ENCODE measurements around the gene PTAFR.

DNA sequence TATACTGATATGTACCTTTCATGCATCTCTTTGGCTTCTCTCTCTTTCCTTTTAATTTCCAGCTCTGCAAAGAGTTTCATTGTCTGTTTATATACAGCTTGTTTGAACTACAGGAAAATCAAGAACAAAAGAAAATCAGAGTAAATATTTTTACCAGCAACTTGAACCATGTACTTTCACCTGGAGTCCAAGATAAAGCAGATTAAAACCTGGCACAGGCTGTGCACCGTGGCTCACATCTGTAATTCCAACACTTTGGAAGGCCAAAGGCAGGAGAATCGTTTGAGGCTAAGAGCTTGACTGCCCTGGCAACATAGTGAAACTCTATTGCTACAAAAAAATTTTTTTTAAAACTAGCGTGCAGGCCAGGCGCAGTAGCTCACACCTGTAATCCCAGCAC is 28.8 kb upstream of the PTAFR start:
- TF ChIP-seq, protein P1, sequence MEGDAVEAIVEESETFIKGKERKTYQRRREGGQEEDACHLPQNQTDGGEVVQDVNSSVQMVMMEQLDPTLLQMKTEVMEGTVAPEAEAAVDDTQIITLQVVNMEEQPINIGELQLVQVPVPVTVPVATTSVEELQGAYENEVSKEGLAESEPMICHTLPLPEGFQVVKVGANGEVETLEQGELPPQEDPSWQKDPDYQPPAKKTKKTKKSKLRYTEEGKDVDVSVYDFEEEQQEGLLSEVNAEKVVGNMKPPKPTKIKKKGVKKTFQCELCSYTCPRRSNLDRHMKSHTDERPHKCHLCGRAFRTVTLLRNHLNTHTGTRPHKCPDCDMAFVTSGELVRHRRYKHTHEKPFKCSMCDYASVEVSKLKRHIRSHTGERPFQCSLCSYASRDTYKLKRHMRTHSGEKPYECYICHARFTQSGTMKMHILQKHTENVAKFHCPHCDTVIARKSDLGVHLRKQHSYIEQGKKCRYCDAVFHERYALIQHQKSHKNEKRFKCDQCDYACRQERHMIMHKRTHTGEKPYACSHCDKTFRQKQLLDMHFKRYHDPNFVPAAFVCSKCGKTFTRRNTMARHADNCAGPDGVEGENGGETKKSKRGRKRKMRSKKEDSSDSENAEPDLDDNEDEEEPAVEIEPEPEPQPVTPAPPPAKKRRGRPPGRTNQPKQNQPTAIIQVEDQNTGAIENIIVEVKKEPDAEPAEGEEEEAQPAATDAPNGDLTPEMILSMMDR (IDR thresholded peaks at IDR 0.05): no peak
- TF ChIP-seq EZH2 (IDR thresholded peaks at IDR 0.05; ENCODE audit: borderline replicate concordance, insufficient read depth, low read depth, low read length, poor library complexity, severe bottlenecking): no peak

Measured in B cell (primary cell).